K562 (cell line): Measurements from ENCODE around the gene KLK11. TPM values are rescaled to one million over a fixed set of nuclear protein-coding genes. Genes with fewer than 3 reads are reported as not detected.
"Not testable (repeated sequence)": the region's sequence is repeated elsewhere in the genome, so short reads cannot be mapped to it uniquely, and the experiment has no call there.

Experiments
- ATAC-seq: fragments of 200-7000 bp; cut with Tn5 transposase; 3 replicates; pipeline ENCODE4 v1.9.1; 2020; ENCODE audit warnings: moderate library complexity
- BruUV-seq: library from RNA; stranded (reverse); fragments of 400-500 nt; replicated peaks from 2 replicates; lab custom pipeline; 2021; lab: Mats Ljungman, UMichigan
- CTCF ChIA-PET: fragments of 300-600 bp; formaldehyde crosslinking; extraction: SDS; loops from one replicate; lab custom pipeline; 2021; ENCODE audit warnings: low intra/inter-chr PET ratio; lab: Yijun Ruan, JAX
- POLR2A ChIA-PET: fragments of 300-600, 350-650 bp; sonication (Branson Sonifier 250); formaldehyde crosslinking; extraction: SDS; loops from one replicate; lab custom pipeline; 2021; ENCODE audit warnings: antibody characterized with exemption, inconsistent platforms; lab: Yijun Ruan, JAX
- DNase-seq, 4 experiments: peaks; one replicate each; pipeline versions ENCODE4 v3.0.0 to v3.0.0-alpha.2; 2011 to 2018; ENCODE audit warnings: low spot score in 3 of 4, mixed read lengths in 3 of 4; ENCODE audit errors: extremely low read depth in 1 of 4
- FAIRE-seq: peaks from 2 replicates; lab custom pipeline; 2011; peaks lifted over from hg19 to GRCh38; lab: Jason Lieb, UNC
- H2AFZ ChIP-seq: 2 replicates; pipeline ENCODE4 v1.6.0; 2011; ENCODE audit warnings: low read depth, low read length, control low read depth, inconsistent platforms
- H3K27ac ChIP-seq: fragments of 200-600 bp; 3 replicates; pipeline ENCODE4 v1.8.0; 2011; ENCODE audit warnings: low read depth, mild to moderate bottlenecking, control low read depth, inconsistent platforms, low read length, moderate library complexity, mixed read lengths; ENCODE audit errors: extremely low read depth
- H3K27me3 ChIP-seq, 2 experiments: fragments of 300-600 bp in 1 of 2; 2 replicates in 1 of 2; 3 replicates in 1 of 2; pipeline versions ENCODE4 v1.6.0 to v1.8.0; 2011; ENCODE audit warnings: inconsistent platforms in 2 of 2, low read length in 2 of 2, mild to moderate bottlenecking in 1 of 2, mixed read lengths in 1 of 2, moderate library complexity in 1 of 2; ENCODE audit not compliant: control insufficient read depth in 2 of 2, insufficient read depth in 2 of 2
- H3K36me3 ChIP-seq: fragments of 300-600 bp; 3 replicates; pipeline ENCODE4 v1.8.0; 2011; ENCODE audit warnings: mild to moderate bottlenecking, low read length, inconsistent platforms; ENCODE audit not compliant: control insufficient read depth, insufficient read depth
- H3K4me1 ChIP-seq, 2 experiments: fragments of 200-600 bp in 1 of 2; replicated peaks in 1 of 2; 2 replicates in 1 of 2; 3 replicates in 1 of 2; pipeline versions ENCODE4 v1.5.1 to v1.8.0; 2011; ENCODE audit warnings: inconsistent platforms in 2 of 2, low read length in 2 of 2, mild to moderate bottlenecking in 1 of 2, mixed read lengths in 1 of 2, moderate library complexity in 1 of 2; ENCODE audit not compliant: control insufficient read depth in 2 of 2, insufficient read depth in 2 of 2
- H3K4me2 ChIP-seq: 2 replicates; pipeline ENCODE4 v1.6.1; 2011; ENCODE audit warnings: low read length, control low read depth, inconsistent platforms, mixed read lengths; ENCODE audit not compliant: insufficient read depth
- H3K4me3 ChIP-seq: fragments of 200-600 bp; sonication (generic), shearing (Covaris generic); 2 replicates; pipeline ENCODE4 v1.5.1; 2016; ENCODE audit warnings: control low read depth, inconsistent platforms
- H3K79me2 ChIP-seq: fragments of 200-600 bp; 3 replicates; pipeline ENCODE4 v1.8.0; 2011; ENCODE audit warnings: low read length, inconsistent platforms; ENCODE audit not compliant: control insufficient read depth, insufficient read depth
- H3K9ac ChIP-seq, 2 experiments: 2 replicates each; pipeline versions ENCODE4 v1.6.0 to v1.6.1; 2011; ENCODE audit warnings: low read depth in 2 of 2, low read length in 2 of 2, control low read depth in 1 of 2, inconsistent platforms in 1 of 2, mild to moderate bottlenecking in 1 of 2, mixed read lengths in 1 of 2; ENCODE audit not compliant: insufficient read depth in 1 of 2
- H3K9me1 ChIP-seq: one replicate; pipeline ENCODE4 v1.6.0; 2011; ENCODE audit warnings: inconsistent platforms, mild to moderate bottlenecking, low read length, moderate library complexity; ENCODE audit not compliant: control insufficient read depth, insufficient read depth
- H3K9me3 ChIP-seq: replicated peaks from 2 replicates; pipeline ENCODE4 v1.5.1; 2011; ENCODE audit warnings: low read depth, low read length, inconsistent platforms; ENCODE audit not compliant: control insufficient read depth, insufficient read depth
- H4K20me1 ChIP-seq: replicated peaks from 2 replicates; pipeline ENCODE4 v1.6.1; 2011; ENCODE audit warnings: low read length, inconsistent platforms, mixed read lengths; ENCODE audit not compliant: control insufficient read depth, insufficient read depth
- DPF2 ChIP-seq: fragments of 450-650 bp; IDR thresholded peaks from 2 replicates; pipeline ENCODE4 v1.6.1; 2016
- FOS ChIP-seq: IDR thresholded peaks from 3 replicates; pipeline ENCODE4 v1.6.1; 2011; ENCODE audit not compliant: insufficient read length; ENCODE audit errors: extremely low read depth
- HDAC3 ChIP-seq: fragments of 450-650 bp; IDR thresholded peaks from 2 replicates; pipeline ENCODE4 v1.6.1; 2018; ENCODE audit warnings: borderline replicate concordance, mild to moderate bottlenecking, moderate library complexity; ENCODE audit not compliant: partially characterized antibody
- MEF2A ChIP-seq: IDR thresholded peaks from 2 replicates; pipeline ENCODE4 v1.6.1; 2011; ENCODE audit warnings: low read depth, mild to moderate bottlenecking, low read length, moderate library complexity; ENCODE audit not compliant: control insufficient read depth
- RAD21 ChIP-seq, 2 experiments: fragments of 250-450 bp in 1 of 2; fragments of 450-650 bp in 1 of 2; sonication (Bioruptor Pico) in 1 of 2; formaldehyde crosslinking in 1 of 2; IDR thresholded peaks in 1 of 2; conservative IDR thresholded peaks in 1 of 2; 2 replicates each; pipeline versions ENCODE4 v1.4.0 to v1.8.0; 2020 to 2022; ENCODE audit warnings: mild to moderate bottlenecking in 2 of 2, moderate library complexity in 1 of 2
- WGBS: fragments of 100-300 bp; shearing (Covaris generic); methylation state at CpG from one replicate; pipeline ENCODE4 v1.1.6; 2016; ENCODE audit warnings: low coverage, mixed read lengths; ENCODE audit not compliant: insufficient coverage; ENCODE audit errors: missing lambda C conversion rate; 5-methylcytosine and 5-hydroxymethylcytosine counted together
- in situ Hi-C: fragments of 300-500 bp; cut with MboI; formaldehyde crosslinking; loops from 4 replicates; pipeline ENCODE4 v1.15.0; 2018; ENCODE audit warnings: inconsistent platforms, mixed read lengths
- intact Hi-C: fragments of 100-400 bp; cut with micrococcal nuclease; formaldehyde crosslinking; loops from 2 replicates; pipeline ENCODE4 v1.14.2; 2022
- polyA plus RNA-seq, 8 experiments: library from polyadenylated mRNA; depleted of rRNA in 4 of 8; stranded (reverse) in 5 of 8; unstranded in 3 of 8; fragments of >200 nt; fragmentation: Nextera tagmentation in 2 of 8; fragmentation: Illumina TruSeq in 1 of 8; extraction: Ambion mirVana in 2 of 8; extraction: Trizol in 1 of 8; gene quantifications; 2 replicates each; pipeline versions ENCODE4 v1.2.1 to v1.2.3, GENCODE V29; 2011 to 2014; ENCODE audit warnings: inconsistent platforms in 1 of 8, missing spikeins in 1 of 8
- total RNA-seq, 7 experiments: library from RNA; depleted of rRNA in 6 of 7; stranded (reverse); fragments of >200 nt in 6 of 7; fragmentation: Illumina TruSeq in 2 of 7; extraction: Trizol in 2 of 7; gene quantifications; 2 replicates each; pipeline versions ENCODE4 v1.2.1 to v1.2.3, GENCODE V29; 2011 to 2021; ENCODE audit warnings: low replicate concordance in 1 of 7

KLK11 gene
- total and polyA plus RNA-seq, 9 of the 15 experiments (the other 6 are each of a cell fraction or from before 2014, with no cell fraction given): not detected

GRCh38 chr19:50992666-50993035, 33.8 kb downstream of the KLK11 start (continued):
- TF ChIP-seq DPF2: no peak
- no peak for TF ChIP-seq RAD21 (CRISPR knock-in tag; conservative IDR thresholded peaks at IDR 0.05 in 1 of 2, IDR thresholded peaks at IDR 0.05 in 1 of 2)
- no peak for TF ChIP-seq FOS
- TF ChIP-seq HDAC3: no peak
- TF ChIP-seq MEF2A: no peak

GRCh38 chr19:50984416-50984815, 42.0 kb downstream of the KLK11 start:
- H3K9me3 ChIP-seq, H3K4me1 ChIP-seq, DNase-seq, POLR2A ChIA-PET, H3K79me2 ChIP-seq, H4K20me1 ChIP-seq, H3K27ac ChIP-seq, ATAC-seq, in situ Hi-C loops, H3K4me2 ChIP-seq, H3K9ac ChIP-seq, H3K36me3 ChIP-seq, intact Hi-C loops, H3K4me3 ChIP-seq, H3K9me1 ChIP-seq, CTCF ChIA-PET, H2AFZ ChIP-seq, FAIRE-seq, BruUV-seq: not testable (repeated sequence)
- peaks cover 9 to 27% of the 10 kb centered on the region in 2 experiments; a peak in 3 of 5 replicates for H3K27me3 ChIP-seq
- WGBS: 2% methylated on average over 13 of the region's 14 CpGs
